Fibroblast of mammary gland (primary cell): ENCODE results near the gene CLEC12A.
"Not testable (repeated sequence)": the region's sequence is repeated elsewhere in the genome, so short reads cannot be mapped to it uniquely, and the experiment has no call there.

Experiments used
- DNase-seq: peaks from one replicate; pipeline ENCODE4 v3.0.0-alpha.2; 2010; ENCODE audit warnings: low read depth
- H3K4me3 ChIP-seq: 2 replicates; pipeline ENCODE4 v1.5.1; 2011; ENCODE audit warnings: low read depth, mild to moderate bottlenecking, low read length, moderate library complexity; ENCODE audit not compliant: control insufficient read depth
- TF ChIP-seq, protein P1 (sequence below): conservative IDR thresholded peaks from 2 replicates; pipeline ENCODE4 v1.5.1; 2011; ENCODE audit warnings: low read depth, low read length, inconsistent platforms; ENCODE audit not compliant: control insufficient read depth, insufficient read depth

CLEC12A gene

DNA sequence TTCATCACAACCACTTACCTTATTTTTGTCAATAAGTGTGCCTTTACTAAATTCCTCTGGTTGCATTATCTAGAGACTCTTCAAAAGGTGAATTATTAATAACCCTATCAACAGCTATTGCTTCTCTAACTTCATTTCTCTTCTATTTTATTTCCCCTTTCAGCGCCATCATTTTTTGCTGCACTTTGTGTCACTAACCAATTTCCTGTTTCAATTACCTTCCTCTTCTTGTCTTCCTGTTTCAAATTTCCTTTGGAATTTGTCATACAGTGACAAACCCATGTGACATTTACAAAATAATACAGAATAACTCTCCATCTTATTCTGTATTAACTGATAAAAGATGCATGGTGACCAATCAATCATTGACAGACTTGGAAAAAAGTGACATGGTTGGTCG lies 26.8 kb upstream of the CLEC12A start:
- no peak for DNase-seq
- TF ChIP-seq, protein P1, sequence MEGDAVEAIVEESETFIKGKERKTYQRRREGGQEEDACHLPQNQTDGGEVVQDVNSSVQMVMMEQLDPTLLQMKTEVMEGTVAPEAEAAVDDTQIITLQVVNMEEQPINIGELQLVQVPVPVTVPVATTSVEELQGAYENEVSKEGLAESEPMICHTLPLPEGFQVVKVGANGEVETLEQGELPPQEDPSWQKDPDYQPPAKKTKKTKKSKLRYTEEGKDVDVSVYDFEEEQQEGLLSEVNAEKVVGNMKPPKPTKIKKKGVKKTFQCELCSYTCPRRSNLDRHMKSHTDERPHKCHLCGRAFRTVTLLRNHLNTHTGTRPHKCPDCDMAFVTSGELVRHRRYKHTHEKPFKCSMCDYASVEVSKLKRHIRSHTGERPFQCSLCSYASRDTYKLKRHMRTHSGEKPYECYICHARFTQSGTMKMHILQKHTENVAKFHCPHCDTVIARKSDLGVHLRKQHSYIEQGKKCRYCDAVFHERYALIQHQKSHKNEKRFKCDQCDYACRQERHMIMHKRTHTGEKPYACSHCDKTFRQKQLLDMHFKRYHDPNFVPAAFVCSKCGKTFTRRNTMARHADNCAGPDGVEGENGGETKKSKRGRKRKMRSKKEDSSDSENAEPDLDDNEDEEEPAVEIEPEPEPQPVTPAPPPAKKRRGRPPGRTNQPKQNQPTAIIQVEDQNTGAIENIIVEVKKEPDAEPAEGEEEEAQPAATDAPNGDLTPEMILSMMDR = no peak
- no peak overlapping the region for H3K4me3 ChIP-seq

DNA sequence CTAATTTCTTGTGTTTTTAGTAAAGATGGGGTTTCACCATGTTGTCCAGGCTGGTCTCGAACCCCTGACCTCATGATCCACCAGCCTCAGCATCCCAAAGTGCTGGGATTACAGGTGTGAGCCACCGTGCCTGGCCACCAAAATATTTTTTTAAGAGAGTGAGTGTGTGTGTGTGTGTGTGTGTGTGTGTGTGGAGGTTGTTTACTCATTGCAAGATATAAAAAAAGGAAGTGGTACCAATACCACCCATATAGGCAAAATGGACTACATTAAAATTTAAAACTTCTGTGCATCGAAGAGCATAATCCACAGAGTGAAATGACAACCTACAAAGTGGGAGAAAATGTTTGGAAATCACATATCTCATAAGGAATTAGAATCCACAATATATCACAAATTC lies 23.5 kb upstream of the CLEC12A start:
- TF ChIP-seq, protein P1 = no peak
- no peak for DNase-seq
- H3K4me3 ChIP-seq = no peak overlapping the region

DNA sequence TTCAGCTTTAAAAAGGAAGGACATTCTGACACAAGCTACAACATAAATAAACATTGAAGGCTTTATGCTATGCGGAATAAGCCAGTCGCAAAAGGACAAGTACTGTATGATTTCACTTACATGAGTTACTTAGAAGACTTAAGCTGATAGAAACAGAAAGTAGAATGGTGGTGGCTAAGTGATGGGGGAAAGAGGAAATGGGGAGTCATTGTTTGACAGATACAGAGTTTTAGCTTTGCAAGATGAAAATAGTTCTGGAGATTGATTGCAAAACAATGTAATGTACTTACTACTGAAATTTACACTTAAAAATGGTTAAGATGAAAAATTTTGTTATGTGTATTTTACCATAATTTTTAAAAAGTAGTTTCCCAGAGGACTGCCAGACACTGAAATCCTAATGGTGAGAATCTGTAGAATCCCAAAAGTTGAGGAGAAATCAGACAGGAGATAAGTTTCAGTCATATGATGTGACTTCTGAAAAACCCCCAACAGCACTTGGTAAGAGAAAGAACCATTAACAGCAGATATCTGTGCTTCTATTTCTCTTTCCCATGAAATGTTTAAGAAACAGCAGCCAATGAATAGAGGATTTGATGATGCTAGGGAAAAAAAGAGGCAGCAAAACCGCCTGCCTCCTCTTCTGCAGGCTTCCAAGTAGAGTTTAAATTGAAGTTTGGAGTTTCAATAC lies 22.5 kb upstream of the CLEC12A start:
- no peak overlapping the region for H3K4me3 ChIP-seq
- TF ChIP-seq, protein P1 = no peak
- DNase-seq = no peak

DNA sequence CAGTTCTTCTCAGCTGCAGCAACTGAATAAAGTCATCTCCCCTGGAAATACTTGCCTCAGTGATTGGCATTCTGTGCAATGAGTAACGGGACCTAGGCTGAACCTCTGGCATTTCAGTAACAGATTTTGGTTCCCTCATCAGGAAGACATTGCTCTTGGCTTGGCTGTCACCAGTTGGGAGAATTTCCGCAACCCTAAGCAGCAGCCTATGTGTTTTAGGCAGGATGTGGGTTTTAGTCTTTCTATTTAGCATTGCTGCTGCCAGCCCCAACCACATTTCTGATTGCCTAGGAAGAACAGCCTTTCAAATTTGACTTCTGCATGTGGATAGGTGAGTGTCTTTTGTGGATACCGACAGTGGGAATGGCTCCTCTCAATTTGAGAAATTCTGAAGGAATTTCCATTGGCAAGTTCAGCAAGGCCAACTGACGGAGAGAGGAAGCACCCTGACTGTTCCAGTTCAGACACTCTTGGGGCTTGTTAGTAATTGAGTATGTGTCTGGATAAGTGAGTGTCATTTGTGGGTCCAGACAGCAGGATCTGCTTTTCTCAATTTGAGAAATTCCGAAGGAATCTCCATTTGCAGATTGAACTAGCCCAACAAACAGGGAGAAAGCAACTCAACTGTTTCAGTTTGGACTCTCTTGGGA lies 20.1 kb upstream of the CLEC12A start:
- no peak overlapping the region for H3K4me3 ChIP-seq
- no peak for DNase-seq
- TF ChIP-seq, protein P1 = no peak

DNA sequence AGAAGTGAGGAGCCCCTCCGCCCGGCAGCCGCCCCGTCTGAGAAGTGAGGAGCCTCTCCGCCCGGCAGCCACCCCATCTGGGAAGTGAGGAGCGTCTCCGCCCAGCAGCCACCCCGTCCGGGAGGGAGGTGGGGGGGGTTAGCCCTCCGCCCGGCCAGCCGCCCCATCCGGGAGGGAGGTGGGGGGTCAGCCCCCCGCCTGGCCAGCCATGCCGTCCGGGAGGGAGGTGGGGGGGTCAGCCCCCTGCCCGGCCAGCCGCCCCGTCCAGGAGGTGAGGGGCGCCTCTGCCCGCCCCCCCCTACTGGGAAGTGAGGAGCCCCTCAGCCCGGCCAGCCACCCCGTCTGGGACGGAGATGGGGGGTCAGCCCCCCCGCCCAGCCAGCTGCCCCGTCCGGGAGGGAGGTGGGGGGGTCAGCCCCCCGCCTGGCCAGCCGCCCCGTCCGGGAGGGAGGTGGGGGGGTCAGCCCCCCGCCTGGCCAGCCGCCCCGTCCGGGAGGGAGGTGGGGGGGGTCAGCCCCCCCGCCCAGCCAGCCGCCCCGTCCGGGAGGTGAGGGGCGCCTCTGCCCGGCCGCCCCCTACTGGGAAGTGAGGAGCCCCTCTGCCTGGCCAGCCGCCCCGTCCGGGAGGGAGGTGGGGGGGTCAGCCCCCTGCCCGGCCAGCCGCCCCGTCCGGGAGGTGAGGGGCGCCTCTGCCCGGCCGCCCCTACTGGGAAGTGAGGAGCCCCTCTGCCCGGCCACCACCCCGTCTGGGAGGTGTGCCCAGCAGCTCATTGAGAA lies 18.1 kb upstream of the CLEC12A start:
- not testable (repeated sequence) for H3K4me3 ChIP-seq, DNase-seq

DNA sequence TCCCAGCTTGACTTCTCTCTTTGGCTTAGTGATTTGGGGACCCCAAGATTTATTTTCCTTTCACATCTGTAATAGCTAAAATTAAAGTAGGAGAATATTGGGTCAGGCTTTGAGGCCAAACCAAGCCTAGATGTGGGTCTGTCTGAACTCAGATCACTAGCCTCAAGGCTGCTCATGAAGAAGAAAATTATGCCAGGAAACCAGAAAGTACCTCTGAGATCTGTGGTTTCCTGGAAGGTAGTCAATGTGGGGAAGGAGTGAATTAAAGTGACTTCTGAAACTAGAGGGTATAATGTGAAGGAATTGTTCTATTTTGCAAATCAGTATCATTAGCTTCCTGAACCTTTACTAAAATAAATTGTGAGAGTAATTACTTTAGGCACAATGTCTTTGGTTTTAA lies 13.4 kb upstream of the CLEC12A start:
- no peak overlapping the region for H3K4me3 ChIP-seq
- no peak for DNase-seq
- TF ChIP-seq, protein P1 = no peak

DNA sequence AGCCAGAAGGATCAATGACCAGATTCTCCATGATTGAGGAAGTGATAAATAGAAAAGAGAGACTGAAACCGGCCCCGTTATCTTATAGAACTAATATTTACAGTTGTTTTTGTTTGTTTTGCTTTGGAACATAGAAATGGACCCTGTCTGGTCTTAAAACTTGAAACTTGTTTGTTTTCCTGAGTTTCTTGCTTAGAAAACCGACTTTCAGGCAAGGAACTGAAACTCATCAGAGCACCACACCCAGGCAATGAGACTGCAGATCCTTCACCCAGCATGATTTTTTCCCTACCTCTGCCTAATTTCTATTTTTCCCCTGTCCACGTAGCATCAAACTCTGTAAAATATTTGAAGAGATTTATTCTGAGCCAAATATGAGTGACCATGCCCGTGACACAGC lies 10.6 kb upstream of the CLEC12A start:
- H3K4me3 ChIP-seq = no peak overlapping the region
- no peak for DNase-seq
- TF ChIP-seq, protein P1 = no peak
